Neuronal stem cell (in vitro differentiated cells): ENCODE results near the gene METTL27.
"Not testable (repeated sequence)": the region's sequence is repeated elsewhere in the genome, so short reads cannot be mapped to it uniquely, and the experiment has no call there.

Experiments
- DNase-seq: peaks from one replicate; pipeline ENCODE4 v3.0.0-alpha.2; 2013; ENCODE audit warnings: low spot score
- H2AFZ ChIP-seq: one replicate; pipeline ENCODE4 v1.6.1; 2013; ENCODE audit warnings: mild to moderate bottlenecking, low read length, inconsistent platforms
- H2AK5ac ChIP-seq: 2 replicates; pipeline ENCODE4 v1.6.1; 2013; ENCODE audit warnings: low read depth, mild to moderate bottlenecking, inconsistent platforms, low read length, moderate library complexity, mixed read lengths
- H2BK120ac ChIP-seq: 2 replicates; pipeline ENCODE4 v1.6.1; 2013; ENCODE audit warnings: low read depth, mild to moderate bottlenecking, inconsistent platforms, low read length, moderate library complexity, mixed read lengths
- H2BK12ac ChIP-seq: one replicate; pipeline ENCODE4 v1.6.1; 2013; ENCODE audit warnings: low read length, inconsistent platforms
- H2BK15ac ChIP-seq: 2 replicates; pipeline ENCODE4 v1.6.1; 2013; ENCODE audit warnings: mild to moderate bottlenecking, low read length, inconsistent platforms, mixed read lengths
- H2BK5ac ChIP-seq: one replicate; pipeline ENCODE4 v1.6.1; 2013; ENCODE audit warnings: inconsistent platforms, mild to moderate bottlenecking, low read length, moderate library complexity
- H3K14ac ChIP-seq: one replicate; pipeline ENCODE4 v1.6.1; 2013; ENCODE audit warnings: low read length, inconsistent platforms
- H3K18ac ChIP-seq: 2 replicates; pipeline ENCODE4 v1.6.1; 2013; ENCODE audit warnings: low read length, inconsistent platforms
- H3K23ac ChIP-seq: 2 replicates; pipeline ENCODE4 v1.6.1; 2013; ENCODE audit warnings: low read depth, mild to moderate bottlenecking, mixed read lengths, low read length, inconsistent platforms; ENCODE audit not compliant: poor library complexity
- H3K27ac ChIP-seq: replicated peaks from 3 replicates; pipeline ENCODE4 v1.5.1; 2013; ENCODE audit warnings: low read length, inconsistent platforms
- H3K27me3 ChIP-seq, 3 experiments: 2 replicates each; pipeline ENCODE4 v1.6.1; 2013; ENCODE audit warnings: low read length in 3 of 3, mild to moderate bottlenecking in 2 of 3, inconsistent platforms in 1 of 3, low read depth in 1 of 3, mixed read lengths in 1 of 3, moderate library complexity in 1 of 3; ENCODE audit not compliant: control insufficient read depth in 3 of 3, insufficient read depth in 3 of 3
- H3K36me3 ChIP-seq, 2 donors: replicated peaks in 1 of 2; 2 replicates each; pipeline ENCODE4 v1.6.1; 2013; ENCODE audit warnings: low read length in 2 of 2; ENCODE audit not compliant: control insufficient read depth in 2 of 2, insufficient read depth in 2 of 2
- H3K4ac ChIP-seq: 2 replicates; pipeline ENCODE4 v1.6.1; 2013; ENCODE audit warnings: inconsistent platforms, mild to moderate bottlenecking, low read length, moderate library complexity
- H3K4me1 ChIP-seq, 2 donors: 1 replicate in 1 of 2; 2 replicates in 1 of 2; pipeline ENCODE4 v1.6.1; 2013; ENCODE audit warnings: low read length in 2 of 2, low read depth in 1 of 2; ENCODE audit not compliant: control insufficient read depth in 2 of 2, insufficient read depth in 1 of 2
- H3K4me2 ChIP-seq: one replicate; pipeline ENCODE4 v1.6.1; 2013; ENCODE audit warnings: mild to moderate bottlenecking, low read length, inconsistent platforms; ENCODE audit not compliant: insufficient read depth, poor library complexity, severe bottlenecking
- H3K4me3 ChIP-seq, 2 donors: 2 replicates each; pipeline ENCODE4 v1.5.1; 2013; ENCODE audit warnings: low read length in 2 of 2, mild to moderate bottlenecking in 2 of 2, inconsistent platforms in 1 of 2, moderate library complexity in 1 of 2
- H3K79me1 ChIP-seq: one replicate; pipeline ENCODE4 v1.6.1; 2013; ENCODE audit warnings: low read depth, mild to moderate bottlenecking, inconsistent platforms, low read length, moderate library complexity
- H3K9ac ChIP-seq: one replicate; pipeline ENCODE4 v1.6.1; 2013; ENCODE audit warnings: mild to moderate bottlenecking, low read depth, low read length, inconsistent platforms; ENCODE audit not compliant: poor library complexity
- H3K9me3 ChIP-seq, 2 donors: replicated peaks in 1 of 2; 2 replicates each; pipeline versions ENCODE3 to v1.6.1; 2013; ENCODE audit warnings: low read length in 2 of 2, mild to moderate bottlenecking in 2 of 2, inconsistent platforms in 1 of 2, low read depth in 1 of 2, mixed read lengths in 1 of 2, moderate library complexity in 1 of 2; ENCODE audit not compliant: control insufficient read depth in 2 of 2, insufficient read depth in 1 of 2
- H4K8ac ChIP-seq: one replicate; pipeline ENCODE4 v1.6.1; 2013; ENCODE audit warnings: low read depth, mild to moderate bottlenecking, inconsistent platforms, low read length, moderate library complexity
- H4K91ac ChIP-seq: one replicate; pipeline ENCODE4 v1.6.1; 2013; ENCODE audit warnings: low read length, low read depth, mild to moderate bottlenecking, inconsistent platforms; ENCODE audit not compliant: poor library complexity
- WGBS, 2 donors: extraction: QIAGEN DNeasy Blood & Tissue Kit; methylation state at CpG; one replicate each; pipeline ENCODE4 v1.1.7; 2013; ENCODE audit warnings: missing lambda C conversion rate in 2 of 2, mixed read lengths in 1 of 2; ENCODE audit not compliant: insufficient read length in 2 of 2, insufficient replicate concordance in 1 of 2; ENCODE audit errors: extremely low coverage in 2 of 2; 5-methylcytosine and 5-hydroxymethylcytosine counted together

Gene METTL27

DNA sequence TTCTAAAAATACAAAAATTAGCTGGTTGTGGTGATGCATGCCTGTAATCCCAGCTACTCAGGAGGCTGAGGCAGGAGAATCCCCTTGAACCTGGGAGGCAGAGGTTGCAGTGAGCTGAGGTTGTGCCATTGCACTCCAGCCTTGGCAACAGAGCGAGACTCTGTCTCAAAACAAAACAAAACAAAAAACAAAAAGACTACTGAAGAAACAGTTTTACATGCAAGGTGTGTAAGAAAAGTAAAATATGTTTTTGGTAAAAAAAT lies 54.6 kb downstream of the METTL27 start:
- H2BK15ac ChIP-seq, H4K91ac ChIP-seq, H3K18ac ChIP-seq, H3K4me3 ChIP-seq, H3K4me1 ChIP-seq, DNase-seq, H2BK120ac ChIP-seq, H2AK5ac ChIP-seq, H3K4me2 ChIP-seq, H3K23ac ChIP-seq, H4K8ac ChIP-seq, H3K79me1 ChIP-seq, H3K27me3 ChIP-seq, H2AFZ ChIP-seq, H3K4ac ChIP-seq, H3K9me3 ChIP-seq, H2BK12ac ChIP-seq, H3K27ac ChIP-seq, H3K36me3 ChIP-seq, H2BK5ac ChIP-seq, H3K9ac ChIP-seq, H3K14ac ChIP-seq: not testable (repeated sequence)
- WGBS, 2 donors = no CpG with 5 or more reads among the region's 1 CpG

DNA sequence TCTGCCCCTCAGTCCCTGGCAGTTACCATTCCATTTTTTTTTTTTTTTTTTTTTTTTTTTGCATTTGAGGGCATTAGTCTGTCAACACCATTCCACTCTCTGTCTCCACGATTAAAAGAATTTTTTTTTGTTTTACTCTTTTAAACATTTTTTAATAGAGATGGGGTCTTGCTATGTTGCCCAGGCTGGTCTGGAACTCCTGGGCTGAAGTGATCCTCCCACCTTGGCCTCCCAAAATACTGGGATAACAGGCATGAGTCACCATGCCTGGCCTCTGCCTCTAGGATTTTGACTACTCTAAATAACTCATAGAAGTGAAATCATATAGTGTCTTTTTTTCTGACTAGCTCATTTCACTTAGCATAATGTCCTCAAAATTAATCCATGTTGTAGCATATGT lies 55.7 kb downstream of the METTL27 start:
- no peak overlapping the region for H2AFZ ChIP-seq
- no peak overlapping the region for H2BK15ac ChIP-seq
- no peaks in the 10 kb centered on the region for H3K4me1 ChIP-seq
- H3K79me1 ChIP-seq = no peaks in the 10 kb centered on the region
- no peak overlapping the region for H3K18ac ChIP-seq
- no peak overlapping the region for H3K27ac ChIP-seq
- H2AK5ac ChIP-seq = no peak overlapping the region
- no peak overlapping the region for H2BK120ac ChIP-seq
- H4K91ac ChIP-seq = no peak overlapping the region
- H3K36me3 ChIP-seq = no peaks in the 10 kb centered on the region
- H3K9me3 ChIP-seq = no peaks in the 10 kb centered on the region
- H3K9ac ChIP-seq = no peak overlapping the region
- no peak overlapping the region for H4K8ac ChIP-seq
- no peak overlapping the region for H3K4me3 ChIP-seq
- no peak overlapping the region for H2BK12ac ChIP-seq
- H2BK5ac ChIP-seq = no peak overlapping the region
- H3K23ac ChIP-seq = no peak overlapping the region
- H3K4me2 ChIP-seq = no peak overlapping the region
- H3K27me3 ChIP-seq = no peaks in the 10 kb centered on the region
- no peak overlapping the region for H3K4ac ChIP-seq
- WGBS, 2 donors = no CpG with 5 or more reads among the region's 1 CpG
- no peak for DNase-seq
- no peak overlapping the region for H3K14ac ChIP-seq
